Stimulated activated CD8-positive, alpha-beta memory T cell treated with anti-CD3 and anti-CD28 coated beads, Interleukin-7, amount 100 ng/mL, for 1 hour (primary cell): ENCODE measurements around the gene METTL9.
"Not testable (repeated sequence)": the region's sequence is repeated elsewhere in the genome, so short reads cannot be mapped to it uniquely, and the experiment has no call there.

ENCODE experiments used
- DNase-seq, 2 donors: peaks; one replicate each; pipeline ENCODE4 v3.0.0-alpha.2; 2020; ENCODE audit warnings: low read depth in 2 of 2

METTL9 gene

DNA sequence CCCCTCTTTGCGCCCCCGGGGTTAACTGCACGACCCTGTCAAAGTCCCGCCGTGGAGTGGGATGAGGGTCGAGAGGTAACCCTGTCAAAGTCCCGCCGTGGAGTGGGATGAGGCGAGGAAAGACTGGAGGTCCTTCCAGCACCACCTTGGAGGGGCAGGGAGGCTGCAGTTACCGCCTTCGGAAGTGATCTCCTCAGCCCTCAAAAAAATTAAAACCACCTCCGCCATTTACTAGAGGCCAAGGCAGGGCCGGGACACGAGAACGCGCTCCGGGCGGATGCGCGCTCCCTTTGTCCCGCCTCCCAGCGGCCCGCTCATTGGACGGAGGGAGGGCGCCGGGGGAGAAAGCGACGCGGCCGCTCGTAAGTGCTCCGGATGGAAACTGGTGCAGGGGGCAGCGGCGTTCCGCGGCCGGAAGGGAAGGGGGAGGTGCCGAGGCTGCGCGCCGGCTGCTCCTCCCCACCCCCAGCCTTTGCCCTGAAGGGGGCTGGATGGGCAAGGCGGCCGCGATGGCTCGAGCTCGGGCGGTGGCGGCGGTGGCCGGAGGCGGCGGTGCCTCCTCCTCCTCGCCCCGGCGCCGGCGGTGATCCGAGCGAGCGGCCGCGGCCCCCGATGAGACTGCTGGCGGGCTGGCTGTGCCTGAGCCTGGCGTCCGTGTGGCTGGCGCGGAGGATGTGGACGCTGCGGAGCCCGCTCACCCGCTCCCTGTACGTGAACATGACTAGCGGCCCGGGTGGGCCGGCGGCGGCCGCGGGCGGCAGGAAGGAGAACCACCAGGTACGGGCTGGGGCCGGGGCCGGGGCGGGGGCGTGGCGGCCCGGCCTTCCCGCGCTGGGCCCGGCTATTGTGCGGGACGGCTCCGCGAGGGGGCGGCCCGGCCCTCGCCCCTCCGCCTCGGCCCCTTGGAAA lies at the start of gene METTL9:
Gene METTL9, plus strand, starts transcription at position 456 of the 909 bp plus-strand sequence. Its CDS starts 157 bp downstream, at position 613.
- DNase-seq = peak; percentile 85 to 90

DNA sequence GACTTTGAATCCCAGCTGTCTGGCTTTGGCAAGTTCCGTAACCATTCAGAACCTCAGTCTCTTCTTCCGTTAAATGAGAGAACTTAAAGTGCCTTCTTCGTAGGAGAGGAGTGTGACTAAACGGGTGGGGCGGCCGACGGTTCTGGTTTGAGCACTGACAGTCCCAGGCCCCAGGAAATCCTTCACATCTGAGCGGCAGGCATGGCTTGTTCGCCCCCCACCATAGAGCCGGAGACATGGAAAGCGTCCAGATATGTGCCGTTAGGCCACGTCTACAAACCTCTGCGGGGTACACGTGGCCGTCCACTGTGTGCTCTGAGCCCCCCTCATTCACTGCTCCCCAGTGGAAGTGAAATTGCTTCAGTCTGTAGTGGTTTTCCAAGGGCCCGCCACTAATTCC lies 49.4 kb upstream of the METTL9 start:
- not testable (repeated sequence) for DNase-seq

DNA sequence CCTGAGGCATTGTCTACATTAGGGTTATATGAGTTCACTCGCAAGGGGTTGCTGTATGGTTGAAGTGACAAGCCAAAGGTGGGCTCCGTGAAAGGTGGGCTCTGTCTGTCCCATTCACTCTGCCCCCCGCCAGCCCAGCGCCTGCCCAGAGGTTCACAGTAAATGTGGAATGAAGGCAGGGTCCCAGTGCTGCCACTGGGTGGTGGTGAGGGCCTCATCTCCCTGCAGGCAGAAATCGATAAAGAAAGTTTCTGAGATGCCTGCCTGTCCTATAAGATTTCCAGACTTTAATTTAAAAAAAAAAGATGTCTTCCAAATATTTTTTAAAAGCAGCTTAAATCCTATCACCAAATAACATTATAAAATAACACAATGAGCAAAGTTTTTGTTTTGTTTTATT lies 48.9 kb upstream of the METTL9 start:
- DNase-seq = not testable (repeated sequence)

DNA sequence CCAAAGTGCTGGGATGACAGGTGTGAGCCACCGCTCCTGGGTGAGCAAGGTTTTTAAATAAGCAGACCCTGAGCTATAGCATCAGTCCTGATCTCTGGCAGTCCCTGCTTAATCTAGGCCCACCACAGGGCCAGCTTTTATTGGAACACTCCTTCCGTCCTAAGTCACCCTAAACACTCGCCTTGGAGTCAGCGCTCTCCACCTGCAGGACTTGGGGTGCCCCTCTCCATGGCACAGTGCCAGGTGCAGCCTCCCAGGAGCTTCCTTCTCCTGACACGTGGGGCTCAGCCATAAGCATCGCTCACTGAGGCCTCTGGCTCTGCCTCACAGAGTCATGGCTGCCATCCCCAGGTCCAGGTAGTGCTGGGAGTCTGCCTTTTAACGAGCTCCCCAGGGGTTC lies 48.3 kb upstream of the METTL9 start:
- not testable (repeated sequence) for DNase-seq

DNA sequence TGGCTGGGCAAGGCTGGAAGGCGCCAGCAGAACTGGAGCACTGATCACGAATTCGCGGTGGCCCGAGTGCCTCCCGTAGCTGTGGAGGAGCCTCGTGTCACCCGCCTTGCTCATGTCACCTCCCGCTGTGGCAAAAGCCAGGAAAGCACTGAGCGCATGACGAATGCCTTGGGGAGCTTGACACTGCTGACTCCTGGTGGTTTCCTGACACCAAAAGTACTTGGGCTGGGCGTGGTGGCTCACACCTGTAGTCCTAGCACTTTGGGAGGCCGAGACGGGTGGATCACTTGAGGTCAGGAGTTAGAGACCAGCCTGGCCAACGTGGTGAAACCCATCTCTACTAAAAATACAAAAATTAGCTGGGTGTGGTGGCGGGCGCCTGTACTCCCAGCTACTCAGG lies 47.8 kb upstream of the METTL9 start:
- DNase-seq = not testable (repeated sequence)

DNA sequence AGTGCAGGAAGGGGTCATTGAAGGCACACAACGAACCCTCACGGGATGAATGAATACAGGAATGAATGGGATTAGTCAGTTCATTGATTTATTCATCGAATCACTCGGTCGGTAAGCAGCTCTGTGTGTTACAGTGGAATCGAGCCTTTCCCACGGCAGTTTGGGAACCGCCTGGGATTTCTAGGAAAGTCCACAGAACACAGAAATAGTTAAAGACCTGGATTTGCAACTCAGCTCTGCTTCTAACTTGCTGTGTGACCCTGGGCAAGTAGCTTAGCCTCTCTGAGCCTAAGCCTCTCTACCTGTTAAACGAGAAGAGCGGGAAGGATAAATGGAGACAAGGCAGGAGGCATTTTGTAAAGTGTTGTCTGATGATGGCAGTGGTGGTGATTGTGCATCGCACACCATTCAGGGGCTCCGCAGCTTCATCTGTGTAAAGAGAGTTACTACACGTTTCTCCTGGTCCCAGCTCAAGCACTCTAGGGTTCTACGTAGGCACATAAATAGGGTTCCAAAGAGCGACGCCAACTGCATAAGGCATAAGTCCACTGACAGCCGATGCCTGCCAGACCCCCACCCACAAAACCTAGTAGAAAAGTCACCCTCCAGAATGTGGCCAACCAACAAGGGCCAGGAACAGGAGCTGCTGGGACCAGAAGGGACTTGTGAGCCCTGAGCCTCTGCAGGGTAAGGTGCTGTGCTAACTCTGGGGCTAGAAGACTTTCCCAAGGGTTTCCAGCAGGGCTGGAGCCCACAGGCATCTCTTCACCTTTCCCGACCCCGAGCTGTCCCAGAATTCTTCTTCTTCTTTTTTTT lies 45.7 kb upstream of the METTL9 start:
- not testable (repeated sequence) for DNase-seq

DNA sequence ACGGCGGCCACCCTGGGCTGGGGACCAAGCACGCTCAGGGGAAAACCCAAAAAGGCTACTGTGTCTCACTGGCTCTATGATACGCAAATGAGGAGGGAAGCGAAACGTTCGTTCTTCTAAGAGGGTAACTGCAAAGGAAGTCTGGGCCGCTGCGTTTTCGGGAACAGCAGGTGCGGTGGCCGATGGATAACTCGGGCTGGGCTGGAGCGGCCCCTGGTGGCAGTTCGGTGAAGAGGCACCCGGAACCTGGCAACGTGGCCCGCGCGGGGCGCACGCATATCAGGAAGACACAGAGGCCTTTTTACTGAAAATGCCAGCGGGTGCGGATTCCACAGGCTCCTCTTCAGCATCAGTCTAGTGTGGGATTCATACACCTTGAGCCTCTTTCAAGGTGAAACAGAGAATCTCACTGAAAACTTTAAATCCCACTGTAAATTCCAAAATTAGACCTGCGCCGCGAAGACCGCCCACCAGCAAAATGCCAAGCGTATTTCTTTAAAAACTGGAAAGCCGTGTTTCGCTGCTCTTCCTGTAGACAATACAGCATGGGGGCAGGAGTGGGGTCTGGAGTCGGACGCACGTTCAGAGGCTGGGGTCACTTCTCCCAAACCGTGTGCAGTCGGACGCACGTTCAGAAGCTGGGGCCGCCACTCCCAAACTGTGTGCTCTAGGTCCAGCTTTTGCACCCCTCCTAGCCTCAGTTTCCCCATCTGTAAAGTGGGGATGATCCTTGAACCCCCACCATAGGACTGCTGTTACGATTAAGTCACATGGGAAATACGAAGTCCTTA lies 44.4 kb upstream of the METTL9 start:
- peak; percentile 74 to 86 for DNase-seq

DNA sequence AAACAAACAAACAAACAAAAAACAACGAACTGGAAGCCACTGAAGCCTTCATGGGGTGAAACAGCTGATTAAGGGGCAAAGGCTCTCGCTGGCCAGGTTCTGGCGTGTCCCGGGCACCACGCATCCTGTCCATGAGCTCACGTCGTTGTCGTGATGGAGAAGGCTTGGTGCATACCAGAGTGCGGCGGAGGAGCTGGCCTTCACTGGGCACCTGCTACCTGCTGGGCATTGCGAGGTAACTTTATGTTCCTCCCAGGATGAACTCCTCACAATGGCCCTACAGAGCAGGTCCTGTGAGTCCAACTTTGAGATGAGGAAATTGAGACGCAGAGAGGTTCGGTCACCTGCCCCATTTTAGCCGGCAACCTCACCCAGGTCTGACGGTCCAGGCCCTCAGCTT lies 43.8 kb upstream of the METTL9 start:
- not testable (repeated sequence) for DNase-seq

DNA sequence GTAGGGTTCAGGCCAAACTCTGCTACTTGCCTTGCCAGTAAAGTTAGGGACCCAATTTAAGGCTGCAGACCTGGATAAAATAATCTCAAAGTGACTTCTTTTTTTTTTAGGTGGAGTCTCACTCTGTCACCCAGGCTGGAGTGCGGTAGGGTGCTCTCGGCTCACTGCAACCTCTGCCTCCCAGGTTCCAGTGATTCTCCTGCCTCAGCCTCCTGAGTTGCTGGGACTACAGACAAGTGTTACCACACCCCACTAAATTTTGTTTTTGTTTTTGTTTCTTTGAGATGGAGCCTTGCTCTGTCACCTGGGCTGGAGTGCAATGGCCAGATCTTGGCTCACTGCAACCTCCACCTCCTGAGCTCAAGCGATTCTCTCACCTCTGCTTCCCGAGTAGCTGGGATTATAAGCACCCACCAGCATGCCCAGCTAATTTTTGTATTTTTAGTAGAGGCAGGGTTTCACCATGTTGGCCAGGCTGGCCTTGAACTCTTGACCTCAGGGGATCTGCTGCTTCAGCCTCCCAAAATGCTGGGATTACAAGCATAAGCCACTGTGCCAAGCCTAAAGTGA lies 43.3 kb upstream of the METTL9 start:
- not testable (repeated sequence) for DNase-seq

DNA sequence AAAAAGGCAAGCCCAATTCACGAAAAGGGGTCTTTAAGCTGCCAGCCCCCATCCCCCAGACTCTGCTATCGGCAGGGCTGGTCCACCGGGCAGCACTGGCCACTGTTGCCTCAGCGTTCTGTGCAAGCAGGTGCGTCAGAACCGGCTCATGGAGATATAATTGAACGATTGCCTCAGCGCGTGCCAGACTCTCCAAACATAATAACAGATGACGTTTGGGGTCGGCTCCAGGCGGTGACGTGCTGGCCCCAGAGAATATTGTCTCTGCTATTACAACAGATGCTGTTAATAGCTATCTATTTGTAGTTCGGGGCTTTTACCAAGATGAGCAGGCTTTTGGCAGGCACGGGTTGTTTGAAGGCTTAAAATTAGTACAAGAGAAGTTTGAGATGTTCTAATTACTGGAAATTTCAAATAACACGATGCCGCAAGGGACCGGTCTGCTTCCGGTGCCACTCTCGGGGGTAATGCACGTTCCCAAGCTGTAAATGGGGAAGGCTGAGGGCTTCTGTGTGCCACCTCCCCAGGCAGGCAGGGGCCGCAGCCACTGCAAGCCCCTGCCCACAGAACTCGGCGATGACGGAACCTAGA lies 42.6 kb upstream of the METTL9 start:
- not testable (repeated sequence) for DNase-seq

DNA sequence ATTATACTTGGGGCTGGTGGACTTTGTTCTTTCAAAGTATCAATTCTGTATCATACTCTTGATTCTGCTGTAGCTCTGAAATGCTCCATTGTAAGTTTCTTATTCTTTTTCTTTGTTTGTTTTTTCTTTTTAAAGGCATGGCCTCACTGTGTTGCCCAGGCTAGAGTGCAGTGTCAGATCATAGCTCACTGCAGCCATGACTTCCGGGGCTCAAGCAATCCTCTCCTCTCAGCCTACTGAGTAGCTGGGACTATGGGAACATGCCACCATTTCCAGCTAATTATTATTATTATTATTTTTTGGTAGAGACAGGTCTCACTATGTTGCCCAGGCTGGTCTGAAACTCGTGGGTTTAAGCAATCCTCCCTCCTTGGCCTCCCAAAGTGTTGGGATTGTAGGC lies 38.9 kb upstream of the METTL9 start:
- DNase-seq = no peak

DNA sequence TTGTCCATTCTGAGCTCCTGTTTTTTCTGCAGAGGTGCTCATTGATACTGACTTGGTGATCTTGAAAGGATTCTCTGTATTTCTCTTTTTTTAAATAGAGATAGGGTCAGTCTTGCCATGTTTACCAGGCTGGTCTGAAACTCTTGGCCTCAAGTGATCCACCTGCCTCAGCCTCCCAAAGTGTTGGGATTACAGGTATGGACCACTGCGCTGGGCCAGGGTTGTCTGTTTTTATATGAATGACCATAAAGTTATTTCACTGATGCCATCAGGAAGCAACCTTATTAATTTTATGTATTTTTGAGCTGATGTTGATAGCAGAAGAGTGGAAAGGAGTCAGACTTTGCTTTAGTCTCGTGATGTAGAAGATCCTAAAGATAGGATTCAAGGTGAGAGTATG lies 35.7 kb upstream of the METTL9 start:
- DNase-seq = no peak

DNA sequence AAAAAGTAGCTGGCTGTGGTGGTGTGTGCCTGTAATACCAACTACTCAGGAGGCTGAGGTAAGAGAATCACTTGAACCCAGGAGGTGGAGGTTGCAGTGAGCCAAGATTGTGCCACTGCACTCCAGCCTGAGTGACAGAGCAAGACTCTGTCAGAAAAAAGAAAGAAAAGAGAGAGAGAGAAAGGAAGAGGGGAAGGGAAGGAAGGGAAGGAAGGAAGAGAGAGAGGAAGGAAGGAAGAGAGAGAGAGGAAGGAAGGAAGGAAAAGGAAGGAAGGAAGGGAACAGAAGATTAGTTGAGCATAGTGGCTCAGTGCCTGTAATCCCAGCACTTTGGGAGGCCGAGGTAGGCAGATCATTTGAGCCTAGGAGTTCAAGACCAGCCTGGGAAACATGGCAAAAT lies 35.0 kb upstream of the METTL9 start:
- DNase-seq = not testable (repeated sequence)

DNA sequence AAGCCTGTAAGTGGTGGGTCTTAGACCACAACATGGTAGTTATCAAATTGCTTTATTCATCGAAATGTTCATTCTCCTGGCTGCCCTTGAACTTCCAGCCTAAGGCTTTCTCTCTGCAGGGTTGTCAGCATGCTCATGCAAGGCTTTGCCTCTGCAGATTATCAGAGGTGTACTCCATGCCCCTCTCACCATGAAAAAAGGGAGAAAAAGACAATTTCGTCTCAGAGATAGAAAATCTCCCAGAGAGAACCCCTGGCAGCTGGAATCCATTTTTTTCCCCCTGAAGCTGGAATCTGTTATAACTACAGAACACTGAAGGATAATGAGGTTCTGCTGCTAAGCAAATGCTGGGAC lies 33.9 kb upstream of the METTL9 start:
- DNase-seq = no peak

DNA sequence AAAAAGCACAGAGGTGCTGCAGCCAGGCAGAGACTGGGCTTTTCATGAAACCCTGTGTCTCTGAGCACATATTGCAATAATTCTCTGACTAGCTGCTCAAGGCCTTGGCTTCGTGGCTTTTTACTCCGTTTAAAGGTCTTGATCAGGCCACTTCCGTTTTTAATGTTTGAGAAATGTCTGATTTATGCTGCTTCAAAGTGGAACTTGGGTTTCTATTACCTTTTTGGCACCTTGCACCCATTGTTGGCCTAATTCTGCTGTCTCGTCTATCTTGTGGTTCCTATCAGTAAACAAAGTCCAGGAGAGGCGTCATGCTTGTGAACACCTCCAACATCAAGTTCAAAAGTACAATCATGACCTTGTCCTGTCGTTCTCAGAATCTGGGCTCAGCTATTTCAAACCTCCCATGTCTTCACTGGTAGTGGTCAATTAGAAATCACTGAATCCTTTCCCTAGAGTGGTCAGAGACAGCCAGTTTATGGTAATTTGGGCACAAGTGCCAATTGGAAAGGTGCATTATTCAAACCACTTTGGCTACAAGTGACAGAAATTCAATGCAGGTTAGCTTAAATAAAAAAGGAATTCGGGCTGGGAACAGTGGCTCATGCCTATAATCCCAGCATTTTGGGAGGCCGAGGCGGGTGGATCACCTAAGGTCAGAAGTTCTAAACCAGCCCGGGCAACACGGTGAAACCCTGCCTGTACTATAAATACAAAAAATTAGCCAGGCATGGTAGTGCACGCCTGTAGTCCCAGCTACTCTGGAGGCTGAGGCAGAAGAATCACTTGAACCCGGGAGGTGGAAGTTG lies 33.3 kb upstream of the METTL9 start:
- DNase-seq = no peak

DNA sequence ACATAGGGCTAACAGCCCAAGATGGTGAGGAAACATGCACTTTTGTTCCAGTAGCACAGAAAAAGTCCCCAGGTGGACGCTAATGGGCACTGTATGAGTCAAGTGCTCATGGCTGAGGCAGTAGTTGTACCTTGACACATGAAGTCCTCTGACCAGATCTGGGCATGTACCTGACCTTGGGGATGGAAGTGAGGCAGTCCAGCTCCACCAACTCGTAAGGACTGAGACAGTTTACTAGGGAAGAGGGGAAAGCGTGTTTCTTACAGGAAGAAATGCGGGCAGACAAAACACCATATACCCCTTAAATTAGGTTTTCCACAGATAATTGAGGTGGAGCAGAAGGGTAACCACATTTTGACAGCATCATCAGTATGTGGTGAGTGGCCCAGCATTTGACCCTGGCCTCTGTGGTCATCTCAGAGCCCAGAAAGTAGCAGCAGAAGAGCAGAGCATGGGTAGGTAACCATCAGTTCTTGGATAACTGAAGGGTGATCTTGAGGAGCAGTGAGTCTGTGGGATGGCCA lies 32.4 kb upstream of the METTL9 start:
- DNase-seq = no peak

DNA sequence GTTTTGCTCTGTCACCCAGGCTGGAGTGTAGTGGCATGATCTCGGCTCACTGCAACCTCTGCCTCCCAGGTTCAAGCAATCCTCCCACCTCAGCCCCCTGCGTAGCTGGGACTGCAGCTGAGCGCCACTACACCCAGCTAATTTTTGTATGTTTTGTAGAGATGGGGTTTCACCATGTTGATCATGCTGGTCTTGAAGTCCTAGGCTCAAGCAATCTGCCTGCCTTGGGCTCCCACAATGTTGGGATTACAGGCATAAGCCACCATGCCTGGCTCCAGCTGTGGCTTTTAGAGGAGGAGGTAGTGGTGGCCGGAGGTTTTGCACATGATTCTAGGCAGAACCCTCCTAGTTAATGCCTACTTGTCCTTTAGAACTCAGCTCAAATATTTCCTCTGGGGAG lies 31.9 kb upstream of the METTL9 start:
- DNase-seq = not testable (repeated sequence)

DNA sequence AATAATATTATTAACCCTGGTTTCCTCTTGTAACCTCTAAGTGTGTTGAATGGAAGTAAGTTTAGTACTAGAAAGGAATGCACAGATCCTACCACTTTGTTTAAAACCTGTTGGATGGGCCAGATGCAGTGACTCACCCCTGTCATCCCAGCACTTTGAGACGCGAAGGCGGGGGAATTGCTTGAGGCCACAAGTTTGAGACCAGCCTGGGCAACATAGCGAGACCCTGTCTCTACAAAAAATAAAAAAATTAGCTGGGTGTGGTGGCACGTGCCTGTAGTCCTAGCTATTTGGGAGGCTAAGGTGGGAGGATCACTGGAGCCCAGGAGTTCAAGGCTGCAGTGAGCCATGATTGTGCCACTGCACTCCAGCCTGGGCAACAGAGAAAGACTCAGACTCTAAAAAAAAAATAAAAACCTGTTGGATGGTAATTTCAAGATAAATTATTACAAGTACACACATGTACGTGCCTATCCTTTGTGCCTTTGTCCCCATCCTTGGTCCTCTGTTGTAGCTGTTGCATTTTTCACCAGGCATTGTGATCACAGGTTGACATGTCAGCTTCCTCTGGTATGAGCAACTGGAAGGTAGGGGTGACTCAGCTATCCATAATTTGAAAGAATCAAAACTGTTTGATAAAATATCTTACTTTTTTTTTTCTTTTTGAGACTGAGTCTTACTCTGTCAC lies 30.7 kb upstream of the METTL9 start:
- DNase-seq = no peak

DNA sequence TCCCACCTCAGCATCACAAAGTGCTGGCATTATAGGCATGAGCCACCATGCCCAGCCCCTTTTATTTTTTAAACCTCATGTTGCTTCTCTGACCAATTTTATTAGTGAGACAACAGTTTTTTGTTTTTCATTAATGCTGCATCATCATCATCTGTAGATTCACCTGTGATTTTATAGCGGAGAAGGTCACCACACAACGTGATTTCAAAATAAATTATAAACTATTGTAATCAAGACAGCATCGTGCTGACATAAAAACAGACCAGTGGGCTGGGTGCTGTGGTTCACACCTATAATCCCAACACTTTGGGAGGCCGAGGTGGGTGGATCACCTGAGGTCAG lies 28.7 kb upstream of the METTL9 start:
- DNase-seq = no peak

DNA sequence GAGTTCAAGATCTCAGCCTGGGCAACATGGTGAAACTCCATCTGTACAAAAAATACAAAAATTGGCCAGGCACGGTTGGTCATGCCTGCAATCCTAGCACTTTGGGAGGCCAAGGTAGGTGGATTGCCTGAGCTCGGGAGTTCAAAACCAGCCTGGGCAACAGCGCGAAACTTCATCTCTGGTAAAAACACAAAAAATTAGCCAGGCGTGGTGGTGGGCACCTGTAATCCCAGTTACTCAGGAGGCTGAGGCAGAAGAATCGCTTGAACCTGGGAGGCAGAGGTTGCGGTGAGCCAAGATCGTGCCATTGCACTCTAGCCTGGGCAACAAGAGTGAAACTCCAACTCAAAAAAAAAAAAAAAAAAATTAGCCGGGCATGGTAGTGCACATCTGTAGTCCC lies 25.9 kb upstream of the METTL9 start:
- not testable (repeated sequence) for DNase-seq
